ENCODE data around the gene ADRB1.
A peak's percentile ranks its signal among the peaks of the same experiment; 100 is the strongest.

ADRB1 gene

GRCh38 chr10:114057855-114058254, 14.2 kb downstream of the ADRB1 start:
- no peak for DNase-seq (ENCODE audit: low read depth in 2 of 2)

GRCh38 chr10:114058297-114058696, 14.6 kb downstream of the ADRB1 start:
- no peak for DNase-seq (ENCODE audit: low read depth in 2 of 2)

GRCh38 chr10:114059561-114059960, 15.9 kb downstream of the ADRB1 start:
- DNase-seq (ENCODE audit: low read depth in 2 of 2), result no peak

- no peak for DNase-seq (ENCODE audit: low read depth in 2 of 2)
Measured at GRCh38 chr10:114060456-114060855, 16.8 kb downstream of the ADRB1 start.

- no peak for DNase-seq (ENCODE audit: low read depth in 2 of 2)
Measured at GRCh38 chr10:114061148-114061547, 17.5 kb downstream of the ADRB1 start.

GRCh38 chr10:114061789-114062188, 18.1 kb downstream of the ADRB1 start:
- DNase-seq (ENCODE audit: low read depth in 2 of 2), result no peak

- no peak for DNase-seq (ENCODE audit: low read depth in 2 of 2)
Measured at GRCh38 chr10:114064151-114065048, 20.7 kb downstream of the ADRB1 start.

GRCh38 chr10:114065049-114065435, 21.4 kb downstream of the ADRB1 start:
- DNase-seq (ENCODE audit: low read depth in 2 of 2), result no peak

GRCh38 chr10:114068054-114068707, 24.5 kb downstream of the ADRB1 start:
- DNase-seq (ENCODE audit: low read depth in 2 of 2), result no peak

GRCh38 chr10:114070710-114071109, 27.0 kb downstream of the ADRB1 start:
- no peak for DNase-seq (ENCODE audit: low read depth in 2 of 2)

- DNase-seq (ENCODE audit: low read depth in 2 of 2), result no peak
Measured at GRCh38 chr10:114071178-114071577, 27.5 kb downstream of the ADRB1 start.

GRCh38 chr10:114073395-114074186, 29.9 kb downstream of the ADRB1 start:
- peak in 1 of 2 donors; percentile 4 for DNase-seq (ENCODE audit: low read depth in 2 of 2)

GRCh38 chr10:114075093-114075492, 31.4 kb downstream of the ADRB1 start:
- DNase-seq (ENCODE audit: low read depth in 2 of 2), result no peak

- no peak for DNase-seq (ENCODE audit: low read depth in 2 of 2)
Measured at GRCh38 chr10:114077347-114077746, 33.7 kb downstream of the ADRB1 start.

- DNase-seq (ENCODE audit: low read depth in 2 of 2), result no peak
Measured at GRCh38 chr10:114077815-114078219, 34.2 kb downstream of the ADRB1 start.

GRCh38 chr10:114078346-114078745, 34.7 kb downstream of the ADRB1 start:
- no peak for DNase-seq (ENCODE audit: low read depth in 2 of 2)

GRCh38 chr10:114079421-114079820, 35.8 kb downstream of the ADRB1 start:
- DNase-seq (ENCODE audit: low read depth in 2 of 2), result no peak

- no peak for DNase-seq (ENCODE audit: low read depth in 2 of 2)
Measured at GRCh38 chr10:114081911-114082583, 38.4 kb downstream of the ADRB1 start.

GRCh38 chr10:114083040-114083439, 39.4 kb downstream of the ADRB1 start:
- DNase-seq (ENCODE audit: low read depth in 2 of 2), result no peak

- no peak for DNase-seq (ENCODE audit: low read depth in 2 of 2)
Measured at GRCh38 chr10:114084215-114084614, 40.5 kb downstream of the ADRB1 start.

GRCh38 chr10:114087255-114087654, 43.6 kb downstream of the ADRB1 start:
- no peak for DNase-seq (ENCODE audit: low read depth in 2 of 2)

GRCh38 chr10:114087655-114088054, 44.0 kb downstream of the ADRB1 start:
- DNase-seq (ENCODE audit: low read depth in 2 of 2), result no peak

Measured in stimulated activated CD8-positive, alpha-beta memory T cell treated with anti-CD3 and anti-CD28 coated beads, Interleukin-7, amount 100 ng/mL, for 4 hours (primary cell).